ENCODE results near the gene IL21R. TPM values are rescaled to one million over a fixed set of nuclear protein-coding genes. Genes with fewer than 3 reads are reported as not detected.

The IL21R gene
- total and polyA plus RNA-seq, 5 donors, result 0.34 to 1.4 (median 0.81) TPM

- ATAC-seq (peak; percentile 86 to 93), DNase-seq (peak; percentile 81 to 88 (median 86))
- no peaks in the 10 kb centered on the region for H3K9me3 ChIP-seq (ENCODE audit: control insufficient read depth, low read length)
- no peak overlapping the region for H3K27ac ChIP-seq (ENCODE audit: low read length)
- no peaks in the 10 kb centered on the region for H3K4me1 ChIP-seq (ENCODE audit: control insufficient read depth, insufficient read depth, low read length)
- no peaks in the 10 kb centered on the region for H3K27me3 ChIP-seq (ENCODE audit: control insufficient read depth, insufficient read depth)
- intact Hi-C loops (cut with DNase I), result loop anchor here in 1 of 4 donors (5.0 kb wide), 1 partner anchor 193 kb away; no protein-coding TSS in a partner anchor
- H3K4me3 ChIP-seq (ENCODE audit: low read length), result no peak overlapping the region
- WGBS, result 14% methylated on average over 9 of the region's 9 CpGs
Measured at GRCh38 chr16:27374804-27375425, 27.1 kb upstream of the IL21R start.

DNA sequence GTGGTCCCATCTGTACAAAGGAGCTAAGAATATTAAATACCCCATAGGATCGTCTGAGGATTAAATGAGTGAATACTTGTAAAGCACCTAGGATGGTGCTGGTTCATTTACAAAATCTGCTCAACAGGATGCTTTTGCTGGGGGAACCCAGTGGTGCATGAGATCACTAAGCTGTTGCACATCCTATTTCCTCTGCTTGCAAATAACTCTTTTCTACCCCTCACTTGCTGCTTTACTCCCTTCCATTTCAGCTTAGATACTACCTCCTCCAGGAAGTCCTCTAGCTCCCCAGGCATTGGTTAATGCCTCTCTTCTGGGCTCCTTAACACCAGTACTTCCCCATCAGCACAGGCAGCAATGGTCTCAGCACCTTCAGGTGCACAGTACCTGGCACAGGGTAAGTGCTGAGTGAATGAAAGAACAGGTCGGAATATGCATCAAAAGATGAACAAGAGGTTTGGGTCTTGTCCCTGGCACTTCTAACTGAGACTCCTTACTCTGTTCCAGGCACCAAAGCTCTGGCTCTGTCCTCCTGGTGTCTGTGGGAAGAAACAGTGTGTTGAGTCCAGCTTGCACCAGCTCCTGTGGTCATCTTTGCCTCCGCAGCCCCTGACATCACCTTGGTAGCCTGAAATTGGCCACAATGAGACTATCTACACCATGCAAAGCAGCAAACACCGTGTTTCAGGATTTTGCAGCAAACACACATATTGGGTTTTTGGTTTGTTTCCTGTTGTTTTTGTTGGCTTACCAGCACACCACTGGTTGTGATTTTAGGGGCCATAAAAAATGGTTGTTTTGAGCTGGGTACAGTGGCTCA lies 24.1 kb upstream of the IL21R start:
- Histone ChIP-seq H3K9me3 (ENCODE audit: control insufficient read depth, low read length) (peaks cover 2% of the 10 kb centered on the region), H3K4me1 (ENCODE audit: control insufficient read depth, insufficient read depth, low read length) (no peaks in the 10 kb centered on the region), H3K4me3 (ENCODE audit: low read length) (no peak overlapping the region), H3K27ac (ENCODE audit: low read length) (no peak overlapping the region), H3K27me3 (ENCODE audit: control insufficient read depth, insufficient read depth) (no peaks in the 10 kb centered on the region)
- ATAC-seq, result no peak
- intact Hi-C loops (cut with DNase I), result no loop called here
- 61% methylated on average over 4 of the region's 4 CpGs for WGBS
- no peak for DNase-seq

DNA sequence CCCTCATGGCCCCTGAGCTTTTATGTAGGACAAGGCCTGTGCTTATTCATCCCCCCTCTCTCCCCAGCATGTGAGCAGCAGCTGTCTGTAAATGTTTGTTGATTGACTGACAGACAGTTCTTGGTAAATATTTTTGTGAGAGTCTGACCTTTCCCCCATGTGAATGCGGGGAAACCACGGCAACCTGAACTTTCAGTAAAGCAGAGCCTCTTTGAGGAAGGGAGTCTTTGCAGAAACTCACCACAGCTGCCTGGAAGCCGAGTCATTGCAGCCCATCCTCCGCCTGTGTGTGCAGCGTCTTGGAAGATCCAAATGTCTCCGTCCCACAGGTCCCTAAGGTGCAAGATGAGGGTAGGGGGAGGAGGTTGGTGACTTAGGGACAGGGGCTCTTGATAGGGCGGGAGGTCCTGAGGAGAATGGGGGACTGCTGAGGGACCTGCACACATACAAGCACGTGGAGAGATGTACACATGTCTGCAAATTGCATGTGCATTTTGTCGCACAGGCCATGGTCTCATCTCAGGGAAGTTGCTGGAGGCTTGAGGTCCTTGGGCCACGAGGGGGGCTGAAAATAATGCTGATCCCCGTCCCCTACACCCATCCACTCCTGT lies 23.0 kb upstream of the IL21R start:
- Histone ChIP-seq H3K27me3 (ENCODE audit: control insufficient read depth, insufficient read depth) (no peaks in the 10 kb centered on the region), H3K9me3 (ENCODE audit: control insufficient read depth, low read length) (peaks cover 2% of the 10 kb centered on the region), H3K4me1 (ENCODE audit: control insufficient read depth, insufficient read depth, low read length) (no peaks in the 10 kb centered on the region), H3K27ac (ENCODE audit: low read length) (no peak overlapping the region), H3K4me3 (ENCODE audit: low read length) (no peak overlapping the region)
- ATAC-seq, result no peak
- intact Hi-C loops (cut with DNase I), result no loop called here
- WGBS, result 69% methylated on average over 11 of the region's 11 CpGs
- DNase-seq, result no peak

- intact Hi-C loops (cut with DNase I), result no loop called here
- Histone ChIP-seq H3K9me3 (ENCODE audit: control insufficient read depth, low read length) (peaks cover 2% of the 10 kb centered on the region), H3K4me1 (ENCODE audit: control insufficient read depth, insufficient read depth, low read length) (no peaks in the 10 kb centered on the region), H3K4me3 (ENCODE audit: low read length) (no peak overlapping the region), H3K27ac (ENCODE audit: low read length) (no peak overlapping the region), H3K27me3 (ENCODE audit: control insufficient read depth, insufficient read depth) (no peaks in the 10 kb centered on the region)
- WGBS, result 95% methylated on average over 9 of the region's 9 CpGs
- DNase-seq (no peak), ATAC-seq (no peak)
Measured at GRCh38 chr16:27379919-27380318, 22.1 kb upstream of the IL21R start.

GRCh38 chr16:27381236-27381635 lies 20.7 kb upstream of the IL21R start:
- H3K4me1 ChIP-seq (ENCODE audit: control insufficient read depth, insufficient read depth, low read length), result no peaks in the 10 kb centered on the region
- intact Hi-C loops (cut with DNase I), result no loop called here
- no peaks in the 10 kb centered on the region for H3K27me3 ChIP-seq (ENCODE audit: control insufficient read depth, insufficient read depth)
- H3K4me3 ChIP-seq (ENCODE audit: low read length), result no peak overlapping the region
- peaks cover 2% of the 10 kb centered on the region for H3K9me3 ChIP-seq (ENCODE audit: control insufficient read depth, low read length)
- H3K27ac ChIP-seq (ENCODE audit: low read length), result no peak overlapping the region
- ATAC-seq (no peak), DNase-seq (no peak)

GRCh38 chr16:27381974-27382855 lies 19.8 kb upstream of the IL21R start:
- H3K27me3 ChIP-seq (ENCODE audit: control insufficient read depth, insufficient read depth), result no peaks in the 10 kb centered on the region
- intact Hi-C loops (cut with DNase I), result no loop called here
- no peak for DNase-seq
- no peak overlapping the region for H3K4me3 ChIP-seq (ENCODE audit: low read length)
- H3K27ac ChIP-seq (ENCODE audit: low read length), result no peak overlapping the region
- WGBS, result 80% methylated on average over 10 of the region's 10 CpGs
- no peak for ATAC-seq
- peaks cover 2% of the 10 kb centered on the region for H3K9me3 ChIP-seq (ENCODE audit: control insufficient read depth, low read length)
- H3K4me1 ChIP-seq (ENCODE audit: control insufficient read depth, insufficient read depth, low read length), result no peaks in the 10 kb centered on the region

DNA sequence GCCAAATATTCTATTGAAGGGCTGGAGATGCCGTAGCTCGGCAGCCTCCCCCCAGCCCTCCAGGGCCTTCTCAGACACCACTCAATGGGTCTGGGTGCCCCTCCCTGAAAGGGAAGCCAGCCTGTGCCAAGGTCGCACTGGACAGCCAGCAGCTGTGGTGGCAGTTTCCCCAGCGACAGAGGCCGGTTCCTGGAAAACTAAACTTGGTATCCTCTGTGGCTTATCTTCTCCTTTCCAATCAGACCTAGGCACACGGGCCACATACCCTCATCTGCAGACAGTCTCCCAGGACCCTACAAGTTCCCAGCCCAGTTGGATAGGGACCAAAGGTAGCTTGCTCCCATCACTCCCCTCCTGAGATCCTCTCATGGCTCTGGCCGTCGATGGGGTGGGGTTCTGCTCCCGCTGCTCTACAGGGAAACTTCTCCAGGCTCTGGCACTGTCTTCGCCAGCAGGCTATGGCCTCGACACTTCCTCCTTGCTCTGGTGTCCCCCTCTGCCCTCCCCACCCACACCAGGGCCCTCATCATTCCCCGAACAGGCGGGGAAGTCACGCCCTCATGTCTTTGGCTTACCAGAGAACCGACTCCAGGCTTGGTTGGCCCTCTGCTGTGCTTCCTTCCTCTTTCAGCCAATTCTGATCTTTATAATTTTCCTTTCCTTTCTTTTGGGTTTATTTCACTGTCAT lies 18.3 kb upstream of the IL21R start:
- no peaks in the 10 kb centered on the region for H3K4me1 ChIP-seq (ENCODE audit: control insufficient read depth, insufficient read depth, low read length)
- WGBS, result 66% methylated on average over 15 of the region's 15 CpGs
- ATAC-seq (peak; percentile 71 to 73), DNase-seq (peak; percentile 40 to 82 (median 77))
- no peaks in the 10 kb centered on the region for H3K27me3 ChIP-seq (ENCODE audit: control insufficient read depth, insufficient read depth)
- peaks cover 2% of the 10 kb centered on the region for H3K9me3 ChIP-seq (ENCODE audit: control insufficient read depth, low read length)
- H3K27ac ChIP-seq (ENCODE audit: low read length), result no peak overlapping the region
- H3K4me3 ChIP-seq (ENCODE audit: low read length), result no peak overlapping the region
- intact Hi-C loops (cut with DNase I), result no loop called here

DNA sequence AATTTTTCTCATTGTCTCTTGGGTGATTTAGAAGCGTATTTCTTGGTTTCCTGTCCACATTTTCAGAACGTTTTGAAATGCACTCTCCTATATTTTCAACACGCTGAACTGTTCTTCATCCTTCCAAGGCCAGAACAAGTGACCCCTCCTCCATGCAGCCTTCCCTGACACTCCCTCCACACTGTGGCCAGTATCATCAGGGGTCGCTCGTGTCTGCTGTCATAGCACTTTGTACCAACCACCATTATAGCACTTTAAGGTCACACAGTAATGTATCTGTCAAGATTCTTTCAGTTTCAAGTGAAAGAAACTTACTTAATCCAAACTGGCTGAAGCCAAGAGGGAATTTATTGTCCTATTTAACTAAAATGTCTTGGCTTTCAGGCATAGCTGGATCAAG lies 17.5 kb upstream of the IL21R start:
- ATAC-seq (no peak), DNase-seq (no peak)
- Histone ChIP-seq H3K4me1 (ENCODE audit: control insufficient read depth, insufficient read depth, low read length) (no peaks in the 10 kb centered on the region), H3K27ac (ENCODE audit: low read length) (no peak overlapping the region), H3K27me3 (ENCODE audit: control insufficient read depth, insufficient read depth) (no peaks in the 10 kb centered on the region), H3K4me3 (ENCODE audit: low read length) (no peak overlapping the region), H3K9me3 (ENCODE audit: control insufficient read depth, low read length) (peaks cover 2% of the 10 kb centered on the region)
- intact Hi-C loops (cut with DNase I), result no loop called here
- 61% methylated on average over 5 of the region's 5 CpGs for WGBS

- Histone ChIP-seq H3K4me1 (ENCODE audit: control insufficient read depth, insufficient read depth, low read length) (no peaks in the 10 kb centered on the region), H3K4me3 (ENCODE audit: low read length) (no peak overlapping the region), H3K9me3 (ENCODE audit: control insufficient read depth, low read length) (peaks cover 2% of the 10 kb centered on the region), H3K27me3 (ENCODE audit: control insufficient read depth, insufficient read depth) (no peaks in the 10 kb centered on the region), H3K27ac (ENCODE audit: low read length) (no peak overlapping the region)
- ATAC-seq (no peak), DNase-seq (no peak)
- WGBS, result 85% methylated on average over 7 of the region's 7 CpGs
- intact Hi-C loops (cut with DNase I), result no loop called here
Measured at GRCh38 chr16:27385398-27385797, 16.6 kb upstream of the IL21R start.

DNA sequence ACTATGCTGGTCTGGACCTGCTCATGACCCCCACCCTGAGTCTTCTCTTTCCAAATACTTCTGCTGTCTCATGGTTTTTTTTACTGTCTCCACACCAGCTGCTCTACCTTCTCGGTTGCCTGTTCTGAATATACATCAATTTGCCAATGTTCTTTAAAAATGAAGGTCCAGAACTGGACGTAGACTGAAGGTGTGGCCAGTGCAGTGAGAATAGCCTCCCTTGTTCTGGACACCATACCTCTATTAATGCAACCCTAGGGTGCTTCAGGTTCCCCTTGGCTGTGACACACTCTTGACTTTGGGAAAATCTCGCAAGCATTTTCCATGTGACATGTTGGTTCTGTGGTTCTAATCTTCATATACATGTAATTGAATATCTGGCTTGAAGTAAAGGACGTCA lies 15.3 kb upstream of the IL21R start:
- WGBS, result 67% methylated on average over 4 of the region's 4 CpGs
- H3K27ac ChIP-seq (ENCODE audit: low read length), result no peak overlapping the region

More for the DNA sequence above, 15.3 kb upstream of the IL21R start:
- ATAC-seq (no peak), DNase-seq (no peak)
- intact Hi-C loops (cut with DNase I), result no loop called here
- peaks cover under 1% of the 10 kb centered on the region for H3K9me3 ChIP-seq (ENCODE audit: control insufficient read depth, low read length)
- H3K4me1 ChIP-seq (ENCODE audit: control insufficient read depth, insufficient read depth, low read length), result no peaks in the 10 kb centered on the region
- H3K27me3 ChIP-seq (ENCODE audit: control insufficient read depth, insufficient read depth), result no peaks in the 10 kb centered on the region
- H3K4me3 ChIP-seq (ENCODE audit: low read length), result no peak overlapping the region

All from right cardiac atrium (tissue), 5 donors.